Neural crest cell (in vitro differentiated cells): ENCODE results near the gene TIMMDC1. TPM values are rescaled to one million over a fixed set of nuclear protein-coding genes. Genes with fewer than 3 reads are reported as not detected.

Experiments used
- DNase-seq: peaks from one replicate; pipeline ENCODE4 v3.0.0; 2021; ENCODE audit warnings: low read depth, mixed read lengths, low spot score
- H3K27ac Mint-ChIP-seq: one replicate; pipeline ENCODE4 v1.8.0; 2021; ENCODE audit warnings: mild to moderate bottlenecking, mixed read lengths; ENCODE audit not compliant: unreplicated experiment
- H3K27me3 Mint-ChIP-seq: 2 replicates; pipeline ENCODE4 v1.8.0; 2021; ENCODE audit warnings: low read depth, mild to moderate bottlenecking, mixed read lengths
- H3K36me3 Mint-ChIP-seq: 2 replicates; pipeline ENCODE4 v1.8.0; 2021; ENCODE audit warnings: low read depth, mild to moderate bottlenecking, mixed read lengths
- H3K4me1 Mint-ChIP-seq: 2 replicates; pipeline ENCODE4 v1.8.0; 2021; ENCODE audit warnings: mixed read lengths
- H3K4me3 Mint-ChIP-seq: one replicate; pipeline ENCODE4 v1.8.0; 2021; ENCODE audit warnings: mild to moderate bottlenecking, mixed read lengths
- H3K9me3 Mint-ChIP-seq: 2 replicates; pipeline ENCODE4 v1.8.0; 2021; ENCODE audit warnings: mixed read lengths
- CTCF ChIP-seq: fragments of 200-600 bp; sonication (generic); conservative IDR thresholded peaks from 2 replicates; pipeline ENCODE4 v1.5.0; 2021; ENCODE audit warnings: antibody characterized with exemption, mild to moderate bottlenecking
- total RNA-seq: library from RNA; stranded (reverse); gene quantifications from 2 replicates; pipeline ENCODE4 v1.2.1, GENCODE V29; 2021

The TIMMDC1 gene
- total RNA-seq, 1 donor from 2014 or later, result 94.2 TPM

- H3K9me3 Mint-ChIP-seq, result no peaks in the 10 kb centered on the region
- H3K36me3 Mint-ChIP-seq, result no peaks in the 10 kb centered on the region
- no peaks in the 10 kb centered on the region for H3K27me3 Mint-ChIP-seq
- DNase-seq, result no peak
- H3K4me1 Mint-ChIP-seq, result no peaks in the 10 kb centered on the region
- H3K27ac Mint-ChIP-seq, result no peak overlapping the region
- TF ChIP-seq CTCF, result no peak
- no peak overlapping the region for H3K4me3 Mint-ChIP-seq
Observed at GRCh38 chr3:119485563-119485962, 12.8 kb upstream of the TIMMDC1 start.

- no peak overlapping the region for H3K27ac Mint-ChIP-seq
Observed at GRCh38 chr3:119490153-119490552, 8.2 kb upstream of the TIMMDC1 start.

GRCh38 chr3:119492128-119492527, 6.2 kb upstream of the TIMMDC1 start:
- no peak overlapping the region for H3K4me3 Mint-ChIP-seq
- no peak overlapping the region for H3K27ac Mint-ChIP-seq
- H3K4me1 Mint-ChIP-seq, result no peaks in the 10 kb centered on the region
- no peaks in the 10 kb centered on the region for H3K9me3 Mint-ChIP-seq
- H3K27me3 Mint-ChIP-seq, result no peaks in the 10 kb centered on the region
- DNase-seq, result no peak
- H3K36me3 Mint-ChIP-seq, result peaks cover 14% of the 10 kb centered on the region
- TF ChIP-seq CTCF, result no peak

More at GRCh38 chr3:119490153-119490552, 8.2 kb upstream of the TIMMDC1 start:
- H3K9me3 Mint-ChIP-seq, result no peaks in the 10 kb centered on the region
- peaks cover 14% of the 10 kb centered on the region for H3K36me3 Mint-ChIP-seq
- peak; percentile 25 for TF ChIP-seq CTCF
- H3K4me1 Mint-ChIP-seq, result no peaks in the 10 kb centered on the region
- H3K4me3 Mint-ChIP-seq, result no peak overlapping the region
- no peaks in the 10 kb centered on the region for H3K27me3 Mint-ChIP-seq
- no peak for DNase-seq

GRCh38 chr3:119492810-119493209, 5.5 kb upstream of the TIMMDC1 start:
- peaks cover 14% of the 10 kb centered on the region for H3K36me3 Mint-ChIP-seq
- H3K9me3 Mint-ChIP-seq, result no peaks in the 10 kb centered on the region

GRCh38 chr3:119494597-119494996, 3.8 kb upstream of the TIMMDC1 start:
- TF ChIP-seq CTCF, result peak; percentile 41
- no peaks in the 10 kb centered on the region for H3K9me3 Mint-ChIP-seq
- H3K4me1 Mint-ChIP-seq, result peaks cover 16% of the 10 kb centered on the region
- DNase-seq, result no peak
- no peaks in the 10 kb centered on the region for H3K27me3 Mint-ChIP-seq
- H3K27ac Mint-ChIP-seq, result no peak overlapping the region
- H3K36me3 Mint-ChIP-seq, result peaks cover 14% of the 10 kb centered on the region
- peak overlapping the region; percentile 57 for H3K4me3 Mint-ChIP-seq

More at GRCh38 chr3:119492810-119493209, 5.5 kb upstream of the TIMMDC1 start:
- H3K4me1 Mint-ChIP-seq, result peaks cover 7% of the 10 kb centered on the region
- no peaks in the 10 kb centered on the region for H3K27me3 Mint-ChIP-seq
- no peak for DNase-seq
- no peak overlapping the region for H3K27ac Mint-ChIP-seq
- no peak for TF ChIP-seq CTCF
- H3K4me3 Mint-ChIP-seq, result no peak overlapping the region

GRCh38 chr3:119497820-119498185, 544 bp upstream of the TIMMDC1 start:
- Mint-ChIP-seq H3K4me1 (peaks cover 31% of the 10 kb centered on the region), H3K4me3 (peak overlapping the region; percentile 99), H3K27ac (peak overlapping the region; percentile 99), H3K36me3 (peaks cover 3% of the 10 kb centered on the region), H3K27me3 (no peaks in the 10 kb centered on the region), H3K9me3 (no peaks in the 10 kb centered on the region)
- DNase-seq, result peak; percentile 1
- TF ChIP-seq CTCF, result no peak
